Ramos (cell line): ENCODE results near the gene EGFR.
"Not testable (repeated sequence)": the region's sequence is repeated elsewhere in the genome, so short reads cannot be mapped to it uniquely, and the experiment has no call there.

Experiments
- in situ Hi-C: fragments of 300-500 bp; cut with MboI; formaldehyde crosslinking; loops from one replicate; pipeline ENCODE4 v1.14.3; 2022; ENCODE audit warnings: low sequenced_read_pairs; ENCODE audit not compliant: unreplicated experiment

Gene EGFR

GRCh38 chr7:55156919-55157763 is 138.3 kb downstream of the EGFR start:
- in situ Hi-C loops: no loop called here

GRCh38 chr7:55157764-55158105 is 138.9 kb downstream of the EGFR start:
- in situ Hi-C loops: no loop called here

DNA sequence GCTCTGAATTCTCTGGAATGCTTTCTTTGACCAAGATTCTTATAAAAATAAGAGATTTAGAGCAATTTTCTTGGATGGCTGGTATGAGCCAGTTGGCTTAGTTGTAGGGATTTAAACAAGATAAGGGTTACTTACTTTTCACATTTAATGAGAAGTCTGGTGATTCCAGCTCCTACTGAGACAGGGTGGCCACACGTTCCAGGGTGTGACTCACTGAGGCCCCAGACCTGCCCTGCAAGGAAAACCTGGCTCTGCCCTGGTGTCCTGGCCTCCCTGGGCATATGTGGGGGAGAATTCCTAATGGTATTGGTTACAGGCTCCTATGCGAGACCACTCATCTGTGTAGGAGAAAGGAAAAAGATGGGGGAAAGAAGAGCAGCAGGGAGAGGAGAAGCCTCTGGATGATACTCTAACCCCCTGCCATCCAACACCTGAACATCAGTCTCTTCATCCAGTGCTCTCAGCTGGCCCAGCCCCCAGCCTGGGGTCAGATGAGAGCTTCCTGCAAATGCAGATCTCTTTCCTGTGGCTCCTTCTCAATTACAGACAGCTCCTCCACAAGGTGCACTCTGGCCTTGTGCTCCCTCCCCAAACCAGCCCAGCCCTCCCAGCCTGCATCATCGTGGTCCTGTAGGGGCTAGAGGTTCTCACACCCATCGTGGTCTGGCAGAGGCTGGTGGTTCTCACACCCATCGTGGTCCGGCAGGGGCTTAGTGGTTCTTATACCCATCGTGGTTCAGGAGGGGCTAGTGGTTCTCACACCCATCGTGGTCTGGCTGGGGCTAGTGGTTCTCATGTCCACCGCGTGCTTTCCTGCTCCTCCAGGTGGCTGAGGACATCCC is 139.9 kb downstream of the EGFR start:
- in situ Hi-C loops: no loop called here

DNA sequence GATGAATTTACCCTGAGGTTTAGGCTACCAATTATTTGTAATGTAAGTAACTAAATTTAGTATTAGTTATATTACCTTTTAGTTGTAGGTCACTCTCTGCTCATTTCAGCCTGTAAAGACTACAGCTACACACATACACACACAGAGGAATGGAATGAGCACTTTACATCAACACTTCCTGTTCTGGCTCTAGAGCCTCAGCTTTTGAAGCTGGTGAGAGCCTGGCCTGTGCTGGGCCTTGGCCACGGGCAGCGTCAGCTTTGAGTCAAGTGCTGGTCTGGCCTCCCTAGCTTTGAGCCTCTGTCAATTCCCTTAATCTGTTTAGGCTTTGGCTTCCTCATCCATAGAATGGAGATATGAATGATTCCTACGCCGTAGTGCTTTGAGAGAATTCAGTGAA is 141.7 kb downstream of the EGFR start:
- in situ Hi-C loops: no loop called here

GRCh38 chr7:55161154-55161687 is 142.4 kb downstream of the EGFR start:
- in situ Hi-C loops: no loop called here

DNA sequence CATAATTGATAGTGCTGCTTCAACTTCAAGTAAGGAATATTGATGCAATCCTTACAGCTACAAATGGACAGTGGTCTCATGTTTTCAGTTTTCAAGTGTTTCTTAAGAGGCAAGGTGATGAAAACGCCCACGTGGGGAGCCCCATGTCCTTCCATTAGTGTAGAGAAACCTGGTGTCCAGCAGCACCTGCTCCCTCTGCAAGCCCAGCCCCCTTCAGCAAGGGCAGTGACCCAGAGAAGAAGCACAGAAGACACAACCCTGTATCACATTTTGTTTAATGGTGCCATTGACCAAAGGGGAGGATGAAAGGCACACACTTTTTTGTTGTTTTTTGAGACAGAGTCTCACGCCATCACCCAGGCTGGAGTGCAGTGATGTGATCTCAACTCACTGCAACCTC is 143.7 kb downstream of the EGFR start:
- in situ Hi-C loops: no loop called here

- in situ Hi-C loops: no loop called here
Observed at GRCh38 chr7:55163733-55164132, 144.9 kb downstream of the EGFR start.

DNA sequence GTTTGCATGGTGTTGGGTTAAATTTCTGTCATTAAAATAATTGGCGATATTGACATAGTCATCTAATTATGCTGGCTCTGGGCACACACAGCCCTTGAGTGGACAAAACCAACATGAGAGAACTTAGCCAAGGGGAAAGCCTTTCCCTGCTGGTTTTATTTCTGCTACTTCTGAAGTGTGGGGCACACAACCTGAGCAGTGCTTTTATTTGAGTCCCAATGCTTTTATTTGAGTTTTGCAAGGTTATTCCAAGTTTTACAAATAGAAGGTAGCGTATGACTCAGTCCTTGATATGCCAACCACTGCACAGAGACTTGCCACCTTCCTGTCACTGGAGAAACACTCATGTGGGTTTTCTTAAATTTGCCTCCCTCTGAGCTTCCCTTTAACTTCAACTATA is 145.7 kb downstream of the EGFR start:
- in situ Hi-C loops: no loop called here

DNA sequence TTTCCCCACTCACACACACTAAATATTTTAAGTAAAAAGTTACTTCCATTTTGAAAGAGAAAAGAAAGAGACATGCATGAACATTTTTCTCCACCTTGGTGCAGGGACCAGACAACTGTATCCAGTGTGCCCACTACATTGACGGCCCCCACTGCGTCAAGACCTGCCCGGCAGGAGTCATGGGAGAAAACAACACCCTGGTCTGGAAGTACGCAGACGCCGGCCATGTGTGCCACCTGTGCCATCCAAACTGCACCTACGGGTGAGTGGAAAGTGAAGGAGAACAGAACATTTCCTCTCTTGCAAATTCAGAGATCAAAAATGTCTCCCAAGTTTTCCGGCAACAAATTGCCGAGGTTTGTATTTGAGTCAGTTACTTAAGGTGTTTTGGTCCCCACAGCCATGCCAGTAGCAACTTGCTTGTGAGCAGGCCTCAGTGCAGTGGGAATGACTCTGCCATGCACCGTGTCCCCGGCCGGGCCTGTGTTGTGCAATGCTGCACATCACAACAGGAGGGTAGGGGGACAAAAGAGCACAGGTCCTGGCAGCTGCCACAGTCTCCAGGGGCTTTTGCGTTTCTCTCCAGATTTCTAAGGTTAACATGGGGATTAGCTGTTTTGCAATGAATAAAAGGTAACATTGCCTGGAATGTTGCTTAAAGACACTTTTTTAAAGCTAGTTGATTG is 146.5 kb downstream of the EGFR start:
- in situ Hi-C loops: no loop called here

- in situ Hi-C loops: not testable (repeated sequence)
Observed at GRCh38 chr7:55167296-55167695, 148.5 kb downstream of the EGFR start.

DNA sequence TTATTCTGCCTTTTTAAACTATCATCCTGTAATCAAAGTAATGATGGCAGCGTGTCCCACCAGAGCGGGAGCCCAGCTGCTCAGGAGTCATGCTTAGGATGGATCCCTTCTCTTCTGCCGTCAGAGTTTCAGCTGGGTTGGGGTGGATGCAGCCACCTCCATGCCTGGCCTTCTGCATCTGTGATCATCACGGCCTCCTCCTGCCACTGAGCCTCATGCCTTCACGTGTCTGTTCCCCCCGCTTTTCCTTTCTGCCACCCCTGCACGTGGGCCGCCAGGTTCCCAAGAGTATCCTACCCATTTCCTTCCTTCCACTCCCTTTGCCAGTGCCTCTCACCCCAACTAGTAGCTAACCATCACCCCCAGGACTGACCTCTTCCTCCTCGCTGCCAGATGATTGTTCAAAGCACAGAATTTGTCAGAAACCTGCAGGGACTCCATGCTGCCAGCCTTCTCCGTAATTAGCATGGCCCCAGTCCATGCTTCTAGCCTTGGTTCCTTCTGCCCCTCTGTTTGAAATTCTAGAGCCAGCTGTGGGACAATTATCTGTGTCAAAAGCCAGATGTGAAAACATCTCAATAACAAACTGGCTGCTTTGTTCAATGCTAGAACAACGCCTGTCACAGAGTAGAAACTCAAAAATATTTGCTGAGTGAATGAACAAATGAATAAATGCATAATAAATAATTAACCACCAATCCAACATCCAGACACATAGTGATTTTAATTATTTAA is 151.7 kb downstream of the EGFR start:
- in situ Hi-C loops: no loop called here

DNA sequence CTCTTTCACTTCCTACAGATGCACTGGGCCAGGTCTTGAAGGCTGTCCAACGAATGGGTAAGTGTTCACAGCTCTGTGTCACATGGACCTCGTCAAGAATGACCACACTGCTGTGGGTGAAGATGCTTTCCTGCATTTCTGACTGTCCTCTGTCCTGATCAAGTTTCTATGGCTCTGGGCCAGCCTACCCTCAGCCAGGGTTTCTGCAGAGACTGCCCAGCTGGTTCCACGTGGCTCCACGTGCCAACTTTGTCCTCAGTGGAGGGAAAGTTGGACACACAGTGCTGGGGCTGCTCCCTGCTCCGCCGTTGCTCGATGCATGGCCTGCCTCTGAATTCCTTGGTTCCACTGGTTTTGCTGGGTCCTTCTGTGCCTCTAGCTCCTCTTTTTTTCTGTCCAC is 152.3 kb downstream of the EGFR start:
- in situ Hi-C loops: no loop called here

GRCh38 chr7:55172161-55172560 is 153.3 kb downstream of the EGFR start:
- in situ Hi-C loops: no loop called here

- in situ Hi-C loops: no loop called here
Observed at GRCh38 chr7:55172881-55173609, 154.2 kb downstream of the EGFR start.

DNA sequence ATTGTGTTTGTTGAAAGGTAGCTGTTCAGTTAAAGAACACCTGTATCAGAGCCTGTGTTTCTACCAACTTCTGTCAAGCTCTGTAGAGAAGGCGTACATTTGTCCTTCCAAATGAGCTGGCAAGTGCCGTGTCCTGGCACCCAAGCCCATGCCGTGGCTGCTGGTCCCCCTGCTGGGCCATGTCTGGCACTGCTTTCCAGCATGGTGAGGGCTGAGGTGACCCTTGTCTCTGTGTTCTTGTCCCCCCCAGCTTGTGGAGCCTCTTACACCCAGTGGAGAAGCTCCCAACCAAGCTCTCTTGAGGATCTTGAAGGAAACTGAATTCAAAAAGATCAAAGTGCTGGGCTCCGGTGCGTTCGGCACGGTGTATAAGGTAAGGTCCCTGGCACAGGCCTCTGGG is 154.9 kb downstream of the EGFR start:
- in situ Hi-C loops: no loop called here

- in situ Hi-C loops: no loop called here
Observed at GRCh38 chr7:55174456-55174855, 155.6 kb downstream of the EGFR start.

DNA sequence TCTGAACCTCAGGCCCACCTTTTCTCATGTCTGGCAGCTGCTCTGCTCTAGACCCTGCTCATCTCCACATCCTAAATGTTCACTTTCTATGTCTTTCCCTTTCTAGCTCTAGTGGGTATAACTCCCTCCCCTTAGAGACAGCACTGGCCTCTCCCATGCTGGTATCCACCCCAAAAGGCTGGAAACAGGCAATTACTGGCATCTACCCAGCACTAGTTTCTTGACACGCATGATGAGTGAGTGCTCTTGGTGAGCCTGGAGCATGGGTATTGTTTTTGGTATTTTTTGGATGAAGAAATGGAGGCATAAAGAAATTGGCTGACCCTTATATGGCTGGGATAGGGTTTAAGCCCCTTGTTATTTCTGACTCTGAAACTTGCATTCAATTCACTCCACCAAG is 156.0 kb downstream of the EGFR start:
- in situ Hi-C loops: no loop called here

GRCh38 chr7:55177068-55177530 is 158.3 kb downstream of the EGFR start:
- in situ Hi-C loops: no loop called here

DNA sequence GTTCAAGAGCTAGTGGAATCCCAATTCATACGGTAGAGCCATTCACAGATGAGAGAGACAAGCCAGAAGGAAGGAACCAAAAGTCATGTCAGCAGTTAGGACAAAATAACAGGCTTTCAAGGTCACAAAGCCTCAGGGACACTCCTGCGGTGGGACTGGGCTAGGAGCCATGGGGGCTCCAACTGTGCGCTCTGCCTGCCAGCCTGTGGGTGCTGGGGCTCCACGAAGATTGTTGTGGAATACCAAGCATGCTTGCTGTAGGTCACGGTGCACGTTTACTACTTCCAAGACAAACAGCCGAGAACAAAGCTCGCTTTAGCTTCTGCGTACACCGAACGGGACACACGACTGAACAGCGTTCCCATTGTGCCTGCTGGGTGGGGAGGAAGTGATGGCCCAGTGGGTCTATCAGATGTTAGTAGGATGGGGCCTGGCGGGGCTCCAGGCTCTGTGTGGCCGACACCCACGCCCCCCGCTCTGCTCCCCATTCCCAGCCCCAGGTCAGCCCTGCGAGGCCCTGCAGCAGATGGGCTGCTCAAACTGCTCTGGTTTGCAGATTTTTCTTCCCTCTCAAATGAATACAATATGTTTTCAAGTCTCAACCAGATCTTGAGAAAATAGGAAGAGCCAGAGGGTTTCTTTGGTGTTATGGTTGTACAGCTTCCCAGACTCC is 158.9 kb downstream of the EGFR start:
- in situ Hi-C loops: no loop called here
